ENCODE data around the gene TYMP.
"Not testable (repeated sequence)": the region's sequence is repeated elsewhere in the genome, so short reads cannot be mapped to it uniquely, and the experiment has no call there.

TYMP gene

DNA sequence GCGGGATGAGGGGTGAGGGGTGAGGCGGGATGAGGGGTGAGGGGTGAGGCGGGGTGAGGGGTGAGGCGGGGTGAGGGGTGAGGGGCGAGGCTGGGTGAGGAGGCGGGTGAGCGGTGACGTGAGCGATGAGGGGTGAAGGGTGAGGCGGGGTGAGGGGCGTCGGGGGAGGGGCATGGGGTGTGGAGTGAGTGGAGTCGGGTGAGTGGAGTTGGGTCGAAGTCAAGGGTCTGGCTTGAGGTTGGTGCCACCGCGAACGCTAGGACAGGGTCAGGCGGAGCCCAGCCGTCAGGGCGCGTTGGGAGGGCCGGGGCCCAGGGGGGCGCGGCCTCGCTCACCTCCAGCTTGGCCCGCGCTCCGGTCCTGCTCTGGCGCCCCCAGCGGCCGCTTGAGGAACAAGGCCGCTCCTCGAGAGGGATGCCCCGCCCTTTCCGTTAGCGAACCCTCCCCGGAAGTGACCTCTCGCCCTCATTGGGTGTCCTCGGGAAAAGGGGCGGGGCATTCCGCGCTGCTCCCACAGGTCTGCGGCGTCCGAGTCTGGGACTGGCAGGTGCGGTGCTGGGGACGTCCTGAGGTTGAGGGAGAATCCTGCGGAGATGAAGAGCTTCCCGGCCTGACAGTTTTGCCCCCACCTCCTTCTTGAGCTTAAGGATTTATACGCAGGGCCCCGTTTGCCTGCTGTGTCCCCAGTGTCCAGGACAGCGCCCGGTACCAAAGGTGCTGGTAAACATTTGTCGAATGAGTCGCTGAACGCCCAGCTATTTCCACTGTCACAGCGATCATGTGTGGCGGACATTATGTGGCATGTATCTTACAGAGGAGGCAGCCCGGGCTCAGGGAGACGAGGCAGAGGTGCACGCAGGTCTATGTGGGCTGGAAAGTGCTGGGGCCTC, 33.0 kb upstream of the TYMP start, which contains the start of gene SYCE3:
TSS of gene SYCE3 (minus strand) at position 397 of the 890 bp plus-strand sequence. CDS start 6,514 bp downstream, outside the sequence.
- peak; percentile 89 for DNase-seq

DNA sequence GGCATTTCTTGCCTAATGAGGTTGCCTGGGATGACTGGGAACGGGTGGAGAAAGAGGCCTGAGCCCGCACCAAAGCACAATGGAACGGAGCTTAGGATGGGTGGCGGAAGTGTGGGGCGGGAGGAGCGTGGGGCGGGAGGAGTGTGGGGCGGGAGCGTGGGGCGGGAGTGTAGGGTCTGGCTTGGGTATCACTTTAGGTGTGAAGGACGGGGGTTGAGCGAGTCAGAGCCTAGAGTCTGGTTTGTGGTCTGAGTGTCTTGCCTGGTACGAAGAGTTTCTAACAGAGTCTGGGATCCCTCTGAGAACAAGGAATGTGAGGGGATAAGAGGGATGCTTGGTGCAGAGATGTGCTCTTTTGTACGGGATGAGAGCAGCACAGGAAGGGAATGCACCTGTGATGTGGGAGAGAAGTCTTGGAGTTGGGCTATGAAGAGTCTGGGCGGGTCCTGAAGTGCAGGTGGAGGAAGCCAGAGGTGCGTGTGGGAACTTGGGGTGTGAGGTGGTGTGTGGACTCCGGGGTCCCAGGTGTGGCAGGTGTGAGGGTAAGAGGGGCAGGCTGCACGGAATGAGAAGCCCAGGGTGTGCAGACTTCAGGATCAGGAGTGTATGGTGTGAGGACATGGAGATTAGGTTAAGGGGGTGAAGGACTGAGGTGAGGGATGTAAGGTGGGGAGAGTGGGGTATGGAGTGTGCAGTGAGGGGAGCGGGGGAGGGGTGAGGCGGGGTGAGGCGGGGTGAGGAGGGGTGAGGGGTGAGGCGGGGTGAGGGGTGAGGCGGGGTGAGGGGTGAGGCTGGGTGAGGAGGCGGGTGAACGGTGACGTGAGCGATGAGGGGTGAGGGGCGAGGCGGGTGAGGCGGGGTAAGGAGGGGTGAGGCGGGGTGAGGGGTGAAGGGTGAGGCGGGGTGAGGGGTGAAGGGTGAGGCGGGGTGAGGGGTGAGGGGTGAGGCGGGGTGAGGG, 31.9 kb upstream of the TYMP start:
- no peak for DNase-seq

DNA sequence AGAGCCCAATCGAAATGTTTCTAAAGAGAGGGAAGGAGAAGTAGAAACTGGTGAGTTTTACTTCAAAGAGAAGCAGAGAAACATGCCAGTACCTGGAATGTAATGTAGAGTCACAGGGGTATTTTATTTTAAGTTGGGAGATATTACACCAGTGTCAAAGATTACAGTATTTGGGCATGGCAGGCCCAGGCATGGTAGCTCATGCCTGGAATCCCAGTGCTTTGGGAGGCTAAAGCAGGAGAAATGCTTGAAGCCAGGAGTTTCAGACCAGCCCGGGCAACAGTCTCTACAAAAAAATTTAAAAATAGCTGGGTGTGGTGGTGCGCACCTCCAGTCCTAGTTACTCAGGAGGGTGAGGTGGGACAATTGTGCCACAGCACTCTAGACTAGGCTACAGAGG, 30.2 kb upstream of the TYMP start:
- no peak for DNase-seq

DNA sequence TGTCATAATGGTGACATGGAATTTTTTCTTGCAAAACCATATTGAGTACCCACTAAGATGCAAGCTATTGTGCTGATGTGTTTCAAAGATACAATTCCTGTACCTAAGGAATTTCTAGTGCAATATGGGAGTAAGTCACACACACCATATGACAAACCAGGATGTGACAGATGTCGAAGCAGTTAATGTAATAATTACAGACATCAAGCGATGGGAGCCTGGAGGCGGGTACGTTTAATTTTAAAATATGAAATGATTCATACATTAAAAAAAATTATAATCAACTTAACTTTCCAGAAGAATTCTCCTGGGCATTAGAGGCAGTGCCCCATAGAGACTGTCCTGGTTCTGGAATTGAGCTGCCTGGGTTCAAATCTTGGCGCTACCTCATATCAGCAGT, 26.9 kb upstream of the TYMP start:
- DNase-seq, result no peak

DNA sequence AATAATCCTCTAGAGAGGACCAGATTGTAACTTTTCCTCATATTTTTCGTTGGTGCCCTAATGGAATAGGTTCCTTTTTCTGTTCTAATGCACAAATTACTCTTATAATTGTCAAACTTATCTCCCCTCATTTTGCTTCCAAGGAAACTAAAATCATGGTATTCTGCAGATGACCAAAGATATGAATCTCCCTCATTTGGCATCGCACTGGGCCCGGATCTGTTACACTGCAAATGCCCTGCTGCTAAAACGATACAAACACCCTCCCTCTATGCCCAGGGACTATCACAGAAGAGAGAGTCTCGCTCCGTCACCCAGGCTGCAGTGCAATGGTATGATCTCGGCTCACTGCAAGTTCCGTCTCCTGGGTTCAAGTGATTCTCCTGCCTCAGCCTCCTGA, 23.5 kb upstream of the TYMP start:
- DNase-seq, result no peak

DNA sequence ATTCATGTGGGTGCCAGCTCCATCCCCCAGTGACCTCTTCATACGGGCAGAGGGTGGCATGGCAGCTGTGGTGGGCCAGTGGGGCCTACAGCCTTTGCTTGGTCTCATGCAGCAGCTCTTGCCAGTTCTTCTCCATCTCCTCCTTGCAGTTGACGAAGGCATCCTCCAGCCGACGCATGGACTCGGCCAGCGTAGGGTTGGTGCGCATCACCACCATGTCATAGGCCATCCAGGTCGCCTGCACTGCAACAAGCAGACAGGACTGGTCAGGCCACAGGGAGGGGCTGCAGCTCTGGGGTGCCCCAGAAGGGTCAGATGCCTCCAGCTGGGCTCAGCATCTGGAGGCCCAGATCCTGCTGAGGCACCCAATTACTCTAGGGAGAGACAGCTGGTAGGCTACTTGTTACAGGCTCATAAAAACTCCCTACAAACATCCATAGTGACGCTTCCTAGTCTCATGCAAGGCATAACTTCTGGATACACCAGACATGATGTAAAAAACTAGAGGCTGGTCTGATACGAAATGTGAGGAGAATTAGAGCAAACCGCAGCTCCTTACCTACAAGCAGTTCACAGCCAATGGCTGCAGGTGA, 21.4 kb upstream of the TYMP start:
- no peak for DNase-seq

DNA sequence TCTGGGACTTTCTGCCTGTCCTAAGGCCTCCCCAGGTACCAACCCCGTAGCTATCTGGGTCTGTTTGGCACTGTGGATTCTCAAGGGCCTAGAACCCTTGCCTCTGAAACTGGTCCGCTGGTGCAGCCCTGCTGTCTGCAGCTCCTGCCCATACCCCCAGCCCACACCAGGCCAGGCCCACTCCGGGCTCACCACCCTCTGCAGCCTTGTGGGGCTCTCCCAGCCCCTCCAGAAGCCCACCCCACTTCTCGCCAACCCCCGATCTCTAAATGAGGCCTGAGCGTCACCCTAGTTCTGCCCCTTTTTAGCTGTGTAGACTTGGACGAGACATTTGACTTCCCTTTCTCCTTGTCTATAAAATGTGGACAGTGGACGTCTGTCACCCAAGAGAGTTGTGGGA, 20.6 kb upstream of the TYMP start:
- no peak for DNase-seq

DNA sequence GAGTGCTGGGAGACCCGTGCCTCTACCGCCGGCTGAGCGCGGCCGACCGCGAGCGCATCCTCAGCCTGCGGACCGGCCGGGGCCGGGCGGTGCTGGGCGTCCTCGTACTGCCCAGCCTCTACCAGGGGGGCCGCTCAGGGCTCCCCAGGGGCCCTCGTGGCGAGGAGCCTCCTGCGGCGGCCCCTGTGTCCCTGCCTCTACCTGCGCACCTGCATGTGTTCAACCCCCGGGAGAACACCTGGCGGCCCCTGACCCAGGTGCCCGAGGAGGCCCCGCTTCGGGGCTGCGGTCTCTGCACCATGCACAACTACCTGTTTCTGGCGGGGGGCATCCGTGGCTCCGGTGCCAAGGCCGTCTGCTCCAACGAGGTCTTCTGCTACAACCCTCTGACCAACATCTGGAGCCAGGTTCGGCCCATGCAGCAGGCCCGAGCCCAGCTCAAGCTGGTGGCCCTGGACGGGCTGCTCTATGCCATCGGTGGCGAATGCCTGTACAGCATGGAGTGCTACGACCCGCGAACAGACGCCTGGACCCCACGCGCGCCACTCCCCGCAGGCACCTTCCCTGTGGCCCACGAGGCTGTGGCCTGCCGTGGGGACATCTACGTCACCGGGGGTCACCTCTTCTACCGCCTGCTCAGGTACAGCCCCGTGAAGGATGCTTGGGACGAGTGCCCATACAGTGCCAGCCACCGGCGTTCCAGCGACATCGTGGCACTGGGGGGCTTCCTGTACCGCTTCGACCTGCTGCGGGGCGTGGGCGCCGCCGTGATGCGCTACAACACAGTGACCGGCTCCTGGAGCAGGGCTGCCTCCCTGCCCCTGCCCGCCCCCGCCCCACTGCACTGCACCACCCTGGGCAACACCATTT, 19.3 kb upstream of the TYMP start:
- DNase-seq, result no peak

DNA sequence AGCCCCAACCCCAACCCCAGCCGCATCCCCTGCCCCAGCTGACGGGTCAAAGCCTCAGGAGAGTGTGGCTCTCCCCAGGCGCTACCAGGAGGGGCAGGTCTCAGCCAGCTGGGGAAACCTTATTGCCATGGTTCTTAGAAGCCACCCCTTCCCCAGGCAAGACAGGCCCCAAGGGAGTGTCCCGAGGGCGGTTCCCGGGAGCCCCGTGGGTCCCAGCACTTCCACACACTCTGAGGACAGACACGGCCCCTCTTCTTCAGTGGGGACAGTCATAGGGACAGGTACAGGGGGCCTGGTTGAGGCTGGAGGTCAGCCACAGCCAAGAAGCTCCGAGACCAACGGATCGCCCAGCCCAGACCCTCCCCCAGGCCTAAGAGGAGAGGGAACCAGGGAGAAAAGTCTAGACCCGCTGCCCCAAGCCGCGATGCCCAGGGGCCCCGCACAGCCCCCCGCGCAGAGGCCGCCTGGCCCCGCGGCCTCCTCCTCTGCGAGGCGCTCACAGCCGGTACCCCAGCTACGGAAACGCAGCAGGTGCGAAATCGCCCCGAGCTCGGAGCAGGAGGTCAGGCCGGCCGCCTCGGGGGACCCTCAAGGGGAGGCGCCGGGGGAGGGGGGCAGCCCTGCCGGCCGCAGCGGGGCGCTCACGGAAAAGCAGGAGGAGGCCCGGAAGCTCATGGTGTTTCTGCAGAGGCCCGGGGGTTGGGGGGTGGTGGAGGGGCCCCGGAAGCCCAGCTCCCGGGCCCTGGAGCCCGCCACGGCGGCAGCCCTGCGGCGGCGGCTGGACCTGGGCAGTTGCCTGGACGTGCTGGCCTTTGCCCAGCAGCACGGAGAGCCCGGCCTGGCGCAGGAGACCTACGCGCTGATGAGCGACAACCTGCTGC, 18.5 kb upstream of the TYMP start:
- DNase-seq, result no peak

DNA sequence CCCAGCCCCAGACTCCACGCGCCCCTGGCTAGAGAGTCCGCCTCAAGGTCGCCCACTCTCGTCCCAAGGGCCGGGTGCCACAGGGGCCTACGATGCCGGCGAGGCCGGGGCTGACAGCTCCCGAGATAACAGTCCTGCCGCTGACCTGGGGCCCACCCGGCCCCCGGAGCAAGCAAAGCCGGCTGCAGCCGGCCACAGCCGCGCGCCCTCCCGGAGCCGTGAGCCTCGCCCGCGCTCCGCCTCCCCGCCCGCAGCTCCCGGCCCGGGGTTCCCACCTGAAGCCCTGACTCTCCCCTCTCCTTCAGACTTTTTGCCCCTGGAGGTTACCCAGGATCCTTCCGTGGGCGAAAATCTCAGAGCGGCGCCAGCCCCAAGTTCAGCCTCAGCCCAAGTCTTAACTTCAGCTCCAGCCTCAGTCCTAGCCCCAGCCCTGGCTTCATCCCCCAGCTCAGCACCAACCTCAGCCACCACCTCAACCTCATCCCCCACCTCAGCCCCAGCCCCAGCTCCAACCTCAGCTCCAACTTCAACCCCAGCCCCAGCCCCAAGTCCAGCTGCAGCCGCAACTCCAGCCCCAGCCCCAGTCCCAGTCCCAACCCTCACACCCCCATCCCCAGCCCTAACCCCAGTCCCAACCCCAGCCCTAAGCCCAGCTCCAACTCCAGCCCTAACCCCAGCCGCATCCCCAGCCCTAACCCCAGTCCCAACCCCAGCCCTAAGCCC, 17.6 kb upstream of the TYMP start:
- no peak for DNase-seq

DNA sequence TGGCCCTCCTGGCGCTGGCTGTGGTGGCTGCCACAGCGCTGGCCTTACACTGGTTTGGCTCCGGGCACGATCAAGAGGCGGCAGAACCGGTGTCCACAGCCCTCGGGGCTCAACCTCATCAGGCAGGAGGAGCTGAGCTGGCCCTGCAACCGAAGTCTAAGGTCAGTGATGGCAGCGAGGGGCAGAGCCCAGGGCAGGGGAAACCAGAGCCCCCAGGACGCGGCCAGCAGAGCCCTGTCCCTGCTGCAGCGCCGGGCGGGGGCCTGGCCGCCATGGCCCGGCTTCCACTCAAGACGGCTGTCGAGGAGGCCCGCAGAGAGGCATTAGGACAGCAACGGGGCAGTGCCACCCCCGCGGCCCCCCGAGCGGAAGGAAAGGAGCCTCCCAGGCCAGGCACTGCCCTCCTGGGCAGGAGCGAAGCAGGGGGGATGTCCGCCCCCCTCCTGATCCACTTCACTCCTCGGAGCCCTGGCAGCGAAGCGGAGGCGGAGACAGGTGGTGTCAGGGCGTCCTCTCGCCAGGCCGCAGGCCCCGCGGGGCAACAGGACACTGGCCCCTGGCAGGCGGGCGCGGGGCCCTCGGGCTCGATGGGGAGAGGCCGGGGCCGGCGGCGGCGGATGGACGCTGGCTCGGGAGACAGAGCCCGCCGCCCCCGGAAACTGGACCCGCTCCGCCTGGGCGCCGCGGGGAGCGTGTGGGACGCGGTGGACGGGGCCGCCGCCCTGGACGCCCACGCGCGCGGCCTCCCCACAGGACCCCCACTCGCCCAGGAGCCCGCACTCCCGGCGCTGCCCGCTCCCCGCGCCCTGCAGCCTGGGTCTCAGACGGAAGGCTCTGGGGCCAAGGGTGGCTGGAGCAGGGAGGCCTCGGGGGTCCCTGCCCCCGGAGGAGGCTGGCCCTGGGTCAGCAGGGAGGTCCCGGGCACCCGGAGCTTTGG, 16.8 kb upstream of the TYMP start:
- DNase-seq, result no peak

DNA sequence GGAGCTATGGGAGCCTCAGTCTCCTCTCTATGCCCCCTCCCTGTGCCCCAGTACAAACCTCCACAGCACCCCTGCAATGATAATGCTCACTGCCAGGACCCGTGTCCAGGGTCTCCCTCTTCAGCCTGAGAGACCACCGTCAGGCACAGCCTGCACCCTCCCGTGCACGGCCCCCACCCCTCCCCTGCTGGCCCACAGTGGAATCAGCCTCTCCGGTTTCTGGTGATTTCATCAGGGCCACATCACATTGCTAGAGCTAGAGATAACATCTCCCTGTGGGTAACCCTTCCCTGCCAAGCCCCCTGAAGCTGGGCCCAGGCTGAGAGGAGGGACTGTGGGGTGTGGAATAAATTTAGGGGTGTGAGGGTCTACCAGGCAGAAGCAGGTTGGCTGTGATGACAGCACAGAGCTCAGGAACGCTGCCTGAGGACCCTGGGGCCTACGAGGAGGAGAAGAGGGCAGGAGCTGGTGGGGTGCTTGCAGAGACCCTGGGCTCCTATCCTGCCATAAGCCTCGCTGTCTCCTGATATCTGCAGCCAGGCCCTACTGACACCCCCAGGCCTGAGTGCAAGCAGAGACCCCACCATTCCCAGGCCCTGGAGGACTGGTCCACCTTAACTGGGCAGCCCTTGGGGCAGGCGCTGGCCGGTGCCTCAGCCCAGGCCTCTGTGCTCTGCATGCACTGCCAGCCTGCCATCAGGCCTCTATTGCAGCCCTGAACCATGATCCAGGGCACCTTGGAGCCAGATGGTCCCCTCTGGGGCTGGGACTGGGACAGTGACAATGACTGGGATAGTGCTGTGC, 15.9 kb upstream of the TYMP start, which contains the start of gene KLHDC7B:
TSS of gene KLHDC7B (plus strand) at position 378 of the 804 bp plus-strand sequence. CDS start at position 723, 345 bp downstream.
- no peak for DNase-seq

DNA sequence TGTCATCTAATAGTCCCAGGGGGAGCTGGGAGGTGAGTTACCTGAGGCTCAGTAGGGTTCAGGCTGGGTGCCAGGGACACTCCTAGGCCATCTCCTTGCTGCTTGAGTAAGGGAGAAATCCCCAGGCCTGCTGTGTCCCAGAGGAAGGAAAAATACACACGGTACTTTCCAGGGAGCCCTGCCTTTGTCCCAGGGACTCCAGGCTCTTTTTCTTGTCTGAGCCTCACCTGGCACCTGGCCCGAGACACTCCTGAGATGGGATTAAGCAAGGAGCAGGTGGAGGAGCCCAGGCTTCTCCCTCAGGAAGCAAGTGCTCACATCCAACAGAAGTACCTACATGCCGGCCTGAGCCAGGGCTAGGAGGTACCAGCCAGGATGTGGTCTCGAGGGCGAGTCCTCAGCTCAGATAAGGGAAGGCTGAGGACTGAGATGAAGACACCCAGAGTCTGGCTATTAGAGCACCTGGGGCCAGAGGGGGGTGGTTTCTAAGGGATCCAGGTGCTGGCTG, 15.0 kb upstream of the TYMP start:
- no peak for DNase-seq

DNA sequence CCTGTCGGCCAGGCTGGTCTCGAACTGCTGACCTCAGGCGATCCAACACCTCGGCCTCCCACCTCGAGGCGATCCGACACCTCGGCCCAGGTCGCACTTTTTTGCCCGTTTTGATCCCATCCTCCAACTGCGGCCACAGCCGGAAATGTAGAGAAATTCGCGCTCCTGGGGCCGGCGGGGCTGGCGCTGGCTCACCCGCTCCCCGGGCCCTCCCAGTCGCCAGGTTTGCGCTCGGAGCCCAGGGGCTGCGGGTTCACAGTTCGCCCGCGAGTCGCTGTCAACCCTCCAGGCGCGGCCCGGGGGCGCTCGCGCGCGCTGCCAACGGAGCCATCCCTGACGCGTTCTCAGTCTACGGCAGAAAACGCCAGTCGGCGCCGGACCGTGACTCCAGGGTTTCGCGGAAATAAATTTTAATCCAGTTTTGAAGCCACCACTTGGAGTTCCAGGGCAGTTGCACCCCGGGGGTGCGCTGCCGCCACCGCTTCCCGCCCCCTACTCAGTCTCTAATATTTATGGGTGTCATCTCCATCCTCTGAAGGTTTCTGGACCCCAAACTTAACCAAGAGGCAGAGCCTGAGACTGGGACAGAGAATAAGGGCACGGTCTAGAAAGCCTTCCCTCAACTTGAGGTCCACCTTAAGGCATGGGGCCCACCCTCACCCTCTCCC, 14.4 kb upstream of the TYMP start:
- DNase-seq, result no peak

DNA sequence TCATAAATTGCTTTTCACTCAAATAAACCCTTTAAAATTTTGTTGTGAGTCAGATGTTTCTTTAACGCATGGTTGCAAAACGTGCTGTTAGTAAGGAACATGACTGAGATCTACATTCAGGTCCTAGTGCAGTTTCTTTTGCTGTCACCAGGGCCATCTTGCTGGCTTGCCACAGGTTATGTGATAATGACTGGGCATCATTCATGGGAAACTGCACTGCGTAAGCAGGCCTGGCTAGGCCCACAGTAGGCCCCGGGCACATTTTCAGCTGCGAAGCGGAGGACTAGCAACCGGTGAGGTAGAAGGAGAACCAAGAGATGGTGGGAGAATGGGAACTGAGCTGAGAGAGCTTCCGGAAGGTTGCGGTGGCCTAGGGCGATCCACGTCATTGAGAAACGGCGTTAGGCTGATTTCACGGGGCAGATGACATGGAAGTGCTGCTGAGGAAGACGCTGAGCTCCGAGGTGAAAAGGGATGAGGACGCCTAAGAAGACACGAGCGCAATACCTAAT, 12.7 kb upstream of the TYMP start:
- DNase-seq, result no peak

DNA sequence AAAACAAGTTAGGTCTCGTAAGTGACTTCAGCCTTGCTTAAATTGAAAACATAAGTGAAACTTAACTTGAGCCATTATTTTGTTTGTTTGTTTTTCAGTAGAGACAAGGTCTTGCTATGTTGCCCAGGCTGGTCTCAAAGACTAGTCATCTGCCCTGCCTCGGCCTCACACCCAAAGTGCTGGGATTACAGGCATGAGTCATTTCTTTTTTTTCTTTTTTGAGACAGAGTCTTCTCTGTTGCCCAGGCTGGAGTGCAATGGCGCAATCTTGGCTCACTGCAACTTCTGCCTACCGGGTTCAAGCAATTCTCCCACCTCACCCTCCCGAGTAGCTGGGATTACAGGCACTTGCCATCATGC, 11.8 kb upstream of the TYMP start:
- not testable (repeated sequence) for DNase-seq

DNA sequence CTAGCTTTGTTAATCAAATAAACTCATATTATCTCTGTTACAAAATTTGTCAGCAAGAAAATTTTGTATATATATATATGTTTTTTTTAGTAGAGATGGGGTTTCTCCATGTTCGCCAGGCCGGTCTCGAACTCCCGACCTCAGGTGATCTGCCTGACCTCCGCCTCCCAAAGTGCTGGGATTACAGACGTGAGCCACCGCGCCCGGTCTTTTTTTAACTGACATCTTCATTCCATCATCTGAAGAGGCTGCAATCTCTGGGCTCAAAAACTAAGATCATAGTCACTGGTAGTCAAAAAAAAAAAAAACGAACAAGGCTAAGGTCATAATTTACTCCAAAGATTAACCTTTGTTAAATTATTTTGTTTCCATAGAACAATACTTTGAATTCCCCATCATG, 10.6 kb upstream of the TYMP start:
- no peak for DNase-seq
